Measurements from ENCODE around the gene ADAM8.
A peak's percentile ranks its signal among the peaks of the same experiment; 100 is the strongest.
"Not testable (repeated sequence)": the region's sequence is repeated elsewhere in the genome, so short reads cannot be mapped to it uniquely, and the experiment has no call there.

The ADAM8 gene

DNA sequence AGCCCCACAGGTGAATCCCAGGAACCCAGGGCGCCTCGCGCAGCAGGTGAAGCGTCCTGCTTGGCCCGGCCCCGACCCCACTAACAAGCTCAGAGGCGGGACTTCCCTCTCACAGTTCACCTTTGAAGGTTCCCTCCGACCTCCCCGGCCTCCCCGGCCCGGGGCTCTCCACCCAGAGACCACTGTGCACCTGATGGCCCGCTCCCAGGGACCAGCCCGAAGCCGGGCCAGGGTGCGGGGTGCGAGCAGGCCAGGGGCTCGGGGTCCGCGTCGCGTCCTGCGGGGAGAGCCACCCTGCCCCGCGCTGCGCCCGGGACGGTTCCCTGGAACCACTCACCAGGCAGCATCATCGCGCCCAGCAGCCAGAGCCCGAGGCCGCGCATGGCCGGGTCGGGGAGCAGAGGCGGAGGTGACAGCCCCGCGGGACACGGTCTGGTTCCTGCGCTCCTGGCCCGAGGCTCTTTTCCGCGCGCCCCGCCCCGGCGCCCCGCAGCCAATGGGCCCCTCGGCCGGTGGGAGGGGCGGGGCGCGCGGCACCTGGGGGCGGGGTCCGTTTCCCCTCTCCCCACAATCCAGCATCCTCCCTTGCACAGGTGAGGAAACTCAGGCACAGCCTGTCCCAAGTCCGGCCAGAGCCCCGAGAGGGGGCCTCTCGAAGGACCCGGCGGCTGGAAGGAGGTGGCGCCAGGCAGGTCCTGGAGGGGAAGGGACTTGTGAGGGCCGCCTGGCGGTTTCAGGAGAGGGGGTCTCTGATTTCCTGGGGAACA is at the start of gene ADAM8:
TSS of gene ADAM8 (minus strand) at position 434 of the 767 bp plus-strand sequence. CDS start at position 383, 51 bp downstream.
- TF ChIP-seq, protein P1, sequence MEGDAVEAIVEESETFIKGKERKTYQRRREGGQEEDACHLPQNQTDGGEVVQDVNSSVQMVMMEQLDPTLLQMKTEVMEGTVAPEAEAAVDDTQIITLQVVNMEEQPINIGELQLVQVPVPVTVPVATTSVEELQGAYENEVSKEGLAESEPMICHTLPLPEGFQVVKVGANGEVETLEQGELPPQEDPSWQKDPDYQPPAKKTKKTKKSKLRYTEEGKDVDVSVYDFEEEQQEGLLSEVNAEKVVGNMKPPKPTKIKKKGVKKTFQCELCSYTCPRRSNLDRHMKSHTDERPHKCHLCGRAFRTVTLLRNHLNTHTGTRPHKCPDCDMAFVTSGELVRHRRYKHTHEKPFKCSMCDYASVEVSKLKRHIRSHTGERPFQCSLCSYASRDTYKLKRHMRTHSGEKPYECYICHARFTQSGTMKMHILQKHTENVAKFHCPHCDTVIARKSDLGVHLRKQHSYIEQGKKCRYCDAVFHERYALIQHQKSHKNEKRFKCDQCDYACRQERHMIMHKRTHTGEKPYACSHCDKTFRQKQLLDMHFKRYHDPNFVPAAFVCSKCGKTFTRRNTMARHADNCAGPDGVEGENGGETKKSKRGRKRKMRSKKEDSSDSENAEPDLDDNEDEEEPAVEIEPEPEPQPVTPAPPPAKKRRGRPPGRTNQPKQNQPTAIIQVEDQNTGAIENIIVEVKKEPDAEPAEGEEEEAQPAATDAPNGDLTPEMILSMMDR (IDR thresholded peaks at IDR 0.05; ENCODE audit: low read depth, low read length, missing control alignments): no peak
- peak within 1 kb of the TSS; percentile 23; the same call in 1 of the 2 replicates for H3K4me3 ChIP-seq (replicated peaks; ENCODE audit: low read depth, low read length)
- no peak for DNase-seq (ENCODE audit: extremely low read depth, low read depth)

DNA sequence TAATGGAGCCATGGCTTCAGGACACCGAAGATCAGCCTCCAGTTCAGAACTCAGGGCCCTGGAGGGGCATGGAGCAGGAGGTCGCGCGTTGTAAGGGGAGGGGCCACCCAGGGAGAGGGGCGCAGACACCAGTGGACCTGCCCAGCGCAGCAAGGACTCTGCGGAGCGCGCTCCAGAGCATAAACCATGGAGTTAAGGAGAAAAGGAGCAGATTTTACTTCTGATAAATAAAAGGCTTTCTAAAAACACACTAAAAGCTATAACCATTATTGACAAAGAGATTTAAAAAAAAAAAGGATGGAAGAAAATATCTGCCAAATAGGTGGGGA is 49.5 kb upstream of the ADAM8 start:
- H3K4me3 ChIP-seq (replicated peaks; ENCODE audit: low read depth, low read length): no peak overlapping the region
- TF ChIP-seq, protein P1 (IDR thresholded peaks at IDR 0.05; ENCODE audit: low read depth, low read length, missing control alignments): no peak
- DNase-seq (ENCODE audit: extremely low read depth, low read depth): no peak

DNA sequence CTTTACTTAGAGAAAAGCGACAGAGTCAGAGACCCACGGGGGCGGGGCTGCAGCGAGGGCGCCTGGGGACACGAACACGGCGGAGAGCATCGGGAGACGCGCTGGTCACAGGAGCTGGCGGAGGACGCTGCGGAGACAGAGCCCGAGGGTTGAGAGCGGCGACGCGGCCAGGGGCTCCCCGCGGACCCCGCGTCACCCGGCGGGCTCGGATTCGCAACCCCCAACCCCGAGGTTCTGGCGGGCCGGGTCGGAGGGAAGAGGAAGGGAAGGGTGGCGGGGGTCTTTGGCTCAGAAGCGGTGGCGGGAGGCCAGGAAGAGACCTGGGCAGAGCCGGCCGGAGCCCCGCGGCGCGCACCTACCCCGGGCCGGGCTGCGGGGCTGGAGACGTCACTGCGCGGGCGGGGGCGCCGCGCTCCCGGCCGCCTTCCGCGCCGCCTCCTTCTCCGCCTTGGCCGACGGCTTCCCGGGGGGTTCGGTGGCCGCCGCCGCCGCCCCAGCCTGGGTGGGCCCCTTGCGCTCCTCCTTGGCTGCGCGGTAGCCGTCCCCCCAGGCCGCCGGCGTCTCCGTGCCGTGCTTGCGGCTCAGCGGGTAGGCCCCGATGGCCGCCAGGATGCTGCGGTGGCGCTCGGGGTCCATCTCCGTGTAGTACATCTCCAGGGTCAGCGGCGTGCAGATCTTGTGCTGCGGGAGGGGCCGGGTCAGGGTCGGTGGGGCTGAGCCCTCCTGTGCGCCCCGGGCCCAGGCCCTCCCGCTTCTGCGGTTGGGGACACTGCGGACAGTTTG is 49.0 kb upstream of the ADAM8 start:
- no peak for DNase-seq (ENCODE audit: extremely low read depth, low read depth)
- TF ChIP-seq, protein P1 (IDR thresholded peaks at IDR 0.05; ENCODE audit: low read depth, low read length, missing control alignments): no peak
- peak overlapping the region; percentile 22; the same call in 1 of the 2 replicates for H3K4me3 ChIP-seq (replicated peaks; ENCODE audit: low read depth, low read length)

DNA sequence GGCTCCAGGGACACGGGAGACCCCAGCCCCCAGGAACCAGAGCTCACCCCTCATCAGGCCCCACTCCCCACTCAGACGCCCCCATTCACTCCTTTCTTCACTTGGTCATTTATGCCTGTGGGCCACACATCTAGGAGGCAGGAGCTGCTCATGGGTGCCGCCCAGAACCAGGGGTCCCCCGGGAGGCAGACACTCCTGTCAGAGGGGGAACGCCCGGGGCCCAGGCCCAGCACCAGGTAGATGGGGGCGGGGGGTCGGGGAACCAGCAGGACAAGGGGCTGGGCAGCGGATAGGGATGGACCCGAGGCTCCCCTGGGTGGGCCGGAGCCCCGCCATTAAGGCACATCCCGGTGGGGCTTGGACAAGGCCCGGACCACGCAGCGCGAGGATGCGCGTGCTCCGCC is 48.2 kb upstream of the ADAM8 start:
- DNase-seq (ENCODE audit: extremely low read depth, low read depth): no peak
- TF ChIP-seq, protein P1 (IDR thresholded peaks at IDR 0.05; ENCODE audit: low read depth, low read length, missing control alignments): no peak
- H3K4me3 ChIP-seq (replicated peaks; ENCODE audit: low read depth, low read length): peak overlapping the region; percentile 22; the same call in 1 of the 2 replicates

DNA sequence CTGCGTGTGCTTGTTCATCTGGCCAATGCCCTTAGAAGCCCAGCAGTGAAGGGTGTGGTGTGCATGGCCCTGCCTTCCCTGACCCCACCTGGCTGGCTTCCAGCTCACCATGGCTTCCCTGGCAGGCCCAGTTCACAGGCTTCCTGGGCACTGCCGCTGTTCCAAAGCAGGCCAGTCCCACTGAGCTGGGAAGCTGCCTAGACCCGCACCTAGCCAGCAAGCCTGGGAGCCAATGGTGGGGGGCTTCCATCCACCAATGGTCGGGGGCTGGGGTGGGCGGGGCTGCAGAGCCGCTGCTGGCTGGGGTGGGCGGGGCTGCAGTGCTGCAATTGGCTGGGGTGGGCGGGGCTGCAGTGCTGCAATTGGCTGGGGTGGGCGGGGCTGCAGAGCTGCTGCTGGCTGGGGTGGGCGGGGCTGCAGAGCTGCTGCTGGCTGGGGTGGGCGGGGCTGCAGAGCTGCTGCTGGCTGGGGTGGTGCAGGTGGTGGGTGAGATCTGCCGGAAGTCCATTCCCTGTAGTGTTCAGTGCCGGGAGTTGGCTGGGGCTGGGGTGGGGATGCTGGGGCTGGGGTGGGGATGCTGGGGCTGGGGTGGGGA is 47.6 kb upstream of the ADAM8 start:
- DNase-seq (ENCODE audit: extremely low read depth, low read depth): no peak
- no peak overlapping the region for H3K4me3 ChIP-seq (replicated peaks; ENCODE audit: low read depth, low read length)
- TF ChIP-seq, protein P1 (IDR thresholded peaks at IDR 0.05; ENCODE audit: low read depth, low read length, missing control alignments): no peak

DNA sequence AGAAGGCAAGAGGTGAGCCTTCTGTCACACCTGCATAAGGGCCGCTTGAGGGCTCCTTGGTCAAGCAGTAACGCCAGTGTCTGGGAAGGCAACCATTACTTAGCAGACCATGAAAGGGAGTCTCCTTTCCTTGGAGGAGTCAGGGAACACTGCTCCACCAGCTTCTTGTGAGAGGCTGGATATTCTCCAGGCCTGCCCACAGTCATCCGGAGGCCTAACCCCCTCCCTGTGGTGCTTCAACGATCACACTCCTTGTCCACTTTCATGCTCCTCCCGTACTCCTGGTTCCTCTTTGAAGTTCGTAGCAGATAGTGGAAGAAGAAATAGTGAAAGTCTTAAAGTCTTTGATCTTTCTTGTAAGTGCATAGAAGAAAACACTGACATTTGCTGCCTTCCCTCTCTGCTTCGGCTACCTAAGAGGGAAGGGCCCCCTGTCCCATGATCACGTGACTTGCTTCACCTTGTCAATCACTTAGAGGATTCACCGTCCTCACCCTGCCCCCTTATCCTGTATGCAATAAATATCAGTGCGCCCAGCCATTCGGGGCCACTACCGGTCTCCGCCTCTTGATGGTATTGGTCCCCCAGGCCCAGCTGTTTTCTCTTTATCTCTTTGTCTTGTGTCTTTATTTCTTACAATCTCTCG is 45.5 kb upstream of the ADAM8 start:
- not testable (repeated sequence) for H3K4me3 ChIP-seq (replicated peaks; ENCODE audit: low read depth, low read length); DNase-seq (ENCODE audit: extremely low read depth, low read depth)

DNA sequence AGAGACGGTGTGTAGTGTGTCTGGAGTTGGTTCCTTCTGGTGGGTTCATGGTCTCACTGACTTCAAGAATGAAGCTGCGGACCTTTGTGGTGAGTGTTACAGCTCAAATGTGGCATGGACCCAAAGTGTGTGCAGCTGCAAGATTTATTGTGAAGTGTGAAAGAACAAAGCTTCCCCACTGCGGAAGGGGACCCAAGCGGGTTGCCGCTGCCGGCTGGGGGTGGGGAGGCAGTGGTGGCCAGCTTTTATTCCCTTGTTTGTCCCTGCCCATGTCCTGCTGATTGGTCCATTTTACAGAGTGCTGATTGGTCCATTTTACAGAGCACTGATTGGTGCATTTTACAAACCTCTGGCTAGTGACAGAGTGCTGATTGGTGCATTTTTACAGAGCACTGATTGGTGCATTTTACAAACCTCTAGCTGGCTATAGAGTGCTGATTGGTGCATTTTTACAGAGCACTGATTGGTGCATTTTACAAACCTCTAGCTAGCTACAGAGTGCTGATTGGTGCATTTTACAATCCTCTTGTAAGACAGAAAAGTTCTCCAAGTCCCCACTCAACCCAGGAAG is 44.3 kb upstream of the ADAM8 start:
- not testable (repeated sequence) for DNase-seq (ENCODE audit: extremely low read depth, low read depth); H3K4me3 ChIP-seq (replicated peaks; ENCODE audit: low read depth, low read length)
